Kidney tubule cell (primary cell): ENCODE measurements around the gene WNT2B.

Source experiments
- DNase-seq: peaks from one replicate; pipeline ENCODE4 v3.0.0-alpha.2; 2018; ENCODE audit warnings: low spot score

Gene WNT2B

DNA sequence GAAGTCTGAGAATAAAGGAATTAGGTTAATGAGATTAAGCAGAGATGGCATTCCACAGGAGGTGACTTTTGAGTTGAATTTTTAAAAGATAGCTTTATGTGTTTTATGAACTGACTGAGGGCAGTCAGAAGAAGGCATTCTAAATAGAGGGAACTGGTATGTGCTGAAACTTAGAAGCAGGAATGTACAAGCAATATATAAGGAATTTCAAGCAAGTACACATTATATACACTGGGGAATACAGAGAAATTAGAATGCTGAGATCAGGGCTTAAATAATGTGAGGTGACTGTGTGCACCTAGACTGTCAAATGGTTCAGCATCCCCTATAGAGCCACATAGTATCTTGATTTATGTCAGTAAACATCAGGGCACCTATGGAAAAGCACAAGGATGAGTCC, 19.3 kb downstream of the WNT2B start:
- DNase-seq: no peak

DNA sequence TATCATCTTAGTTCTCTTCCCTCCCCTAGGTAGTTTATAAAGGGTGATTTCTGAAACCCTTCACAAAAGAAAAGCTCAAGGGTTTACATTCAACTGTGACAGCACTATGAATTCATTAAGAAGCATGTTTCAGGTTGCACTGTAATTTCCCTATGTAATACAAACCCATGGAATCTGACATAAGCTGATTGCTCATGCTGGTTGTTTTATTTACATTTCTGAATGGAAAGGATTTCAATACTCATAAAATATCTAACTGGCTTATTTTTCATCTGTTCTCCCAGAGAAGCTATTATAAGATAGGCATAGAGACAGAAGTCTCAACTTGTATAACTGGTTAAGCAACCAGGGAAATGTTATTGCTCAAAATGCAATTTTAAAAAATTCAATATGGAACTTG, 20.5 kb downstream of the WNT2B start:
- DNase-seq: no peak

DNA sequence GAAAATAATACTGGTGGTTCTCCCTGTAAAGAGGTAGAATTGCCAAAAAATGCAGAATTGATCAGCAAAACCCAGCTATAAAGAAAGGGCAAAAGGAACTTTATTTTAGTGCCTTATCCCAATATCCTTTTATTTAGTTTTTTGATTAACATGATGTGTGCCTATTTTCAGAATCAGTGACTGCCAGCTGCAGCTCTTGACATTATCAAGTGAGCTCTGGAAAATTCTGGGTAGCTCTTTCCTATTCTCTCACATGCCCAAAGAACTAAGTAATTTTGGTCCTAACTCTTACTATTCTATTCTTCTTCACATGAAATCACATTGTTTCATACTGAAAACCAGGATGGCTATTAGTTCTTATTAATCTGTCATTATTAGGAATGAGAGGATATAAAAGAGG, 22.1 kb downstream of the WNT2B start:
- DNase-seq: no peak

DNA sequence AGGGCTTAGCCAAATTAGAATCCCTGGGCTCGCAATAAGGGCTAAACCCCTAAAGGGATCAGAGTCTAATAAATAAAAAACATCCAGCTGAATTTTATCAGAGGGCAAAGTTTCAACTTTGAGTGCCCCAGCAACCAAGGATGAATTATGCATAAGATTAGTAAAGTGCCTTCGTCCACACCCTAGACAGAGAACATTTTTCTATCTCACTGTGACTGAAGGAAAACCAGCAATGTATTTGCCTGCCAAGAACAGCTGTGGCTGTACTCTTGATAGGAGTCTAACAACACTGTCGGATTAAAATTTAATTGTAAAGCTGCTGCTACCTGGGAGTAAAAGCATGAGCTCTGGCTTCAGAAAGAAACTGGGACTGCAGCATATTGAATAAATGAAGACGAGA, 23.3 kb downstream of the WNT2B start:
- no peak for DNase-seq

DNA sequence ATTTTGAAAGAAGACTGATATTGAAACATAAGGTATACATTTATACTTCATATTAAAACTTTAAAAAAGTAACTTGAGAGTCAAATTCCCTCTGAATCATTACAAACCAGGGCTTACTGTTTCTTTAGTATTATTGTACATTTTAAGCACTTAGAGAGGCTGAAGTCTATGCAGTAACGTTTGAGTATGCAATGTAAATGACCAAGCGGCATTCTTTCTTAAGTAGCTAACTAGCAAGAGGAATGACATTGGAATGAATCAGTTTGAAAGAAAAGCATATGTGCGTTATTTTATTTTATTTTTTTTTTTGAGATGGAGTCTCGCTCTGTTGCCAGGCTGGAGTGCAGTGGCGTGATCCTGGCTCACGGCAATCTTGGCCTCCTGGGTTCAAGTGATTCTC, 24.3 kb downstream of the WNT2B start:
- DNase-seq: no peak

DNA sequence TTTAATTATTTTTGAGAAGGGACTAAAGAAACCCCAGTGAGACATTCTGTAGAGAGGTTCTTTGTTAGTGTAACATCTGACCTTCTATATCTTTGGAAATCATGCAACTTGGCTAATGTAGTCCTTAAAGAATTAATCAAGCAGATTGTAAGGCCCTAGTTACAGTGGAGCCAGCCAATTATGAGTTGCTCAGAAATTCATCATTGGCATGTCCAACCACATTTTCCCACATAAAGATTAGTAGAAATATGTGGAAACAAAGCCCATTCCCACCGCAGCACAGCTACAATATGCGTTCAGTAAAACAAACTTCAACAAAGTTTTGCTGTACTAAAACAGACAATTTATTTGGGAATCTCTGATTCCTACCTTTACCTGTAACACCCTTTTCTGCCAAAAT, 27.8 kb downstream of the WNT2B start:
- DNase-seq: no peak

DNA sequence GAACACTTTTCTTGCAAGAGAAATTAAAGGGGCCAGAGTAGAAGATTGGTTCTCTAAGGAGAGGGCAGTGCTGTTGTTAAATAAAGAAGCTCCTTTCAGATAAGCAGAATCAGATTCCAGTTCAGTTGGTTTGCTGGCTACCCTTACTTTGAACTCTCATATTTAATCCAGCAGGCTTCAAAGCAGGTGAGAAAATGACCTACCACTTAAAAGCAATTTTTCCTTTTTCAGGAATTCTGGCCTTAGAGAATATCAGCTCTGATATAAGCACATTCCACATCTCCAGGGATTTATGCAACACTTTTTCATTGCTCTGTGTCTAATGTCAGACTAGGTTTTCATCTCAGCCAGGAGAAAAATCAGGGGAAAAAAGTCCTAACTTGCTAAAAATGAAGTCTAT, 28.7 kb downstream of the WNT2B start:
- DNase-seq: no peak

DNA sequence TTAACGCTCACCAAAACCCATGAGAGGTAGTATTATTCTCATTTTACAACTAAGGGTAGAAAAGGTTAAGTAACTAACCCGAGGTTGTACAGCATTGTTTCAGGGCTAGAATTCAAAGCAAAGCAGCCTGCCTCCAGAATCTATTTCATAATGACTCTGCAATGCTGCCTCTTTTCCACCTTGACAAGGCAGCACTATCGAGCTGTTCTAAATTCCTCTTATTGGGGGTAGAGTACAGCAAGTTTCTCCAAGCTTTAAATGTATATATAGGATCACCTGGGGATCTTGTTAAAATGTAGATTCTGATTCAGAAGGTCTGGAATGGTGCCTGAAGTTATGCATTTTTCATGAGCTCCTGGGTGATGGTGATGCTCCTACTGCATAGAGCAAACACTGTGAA, 30.1 kb downstream of the WNT2B start:
- DNase-seq: no peak

DNA sequence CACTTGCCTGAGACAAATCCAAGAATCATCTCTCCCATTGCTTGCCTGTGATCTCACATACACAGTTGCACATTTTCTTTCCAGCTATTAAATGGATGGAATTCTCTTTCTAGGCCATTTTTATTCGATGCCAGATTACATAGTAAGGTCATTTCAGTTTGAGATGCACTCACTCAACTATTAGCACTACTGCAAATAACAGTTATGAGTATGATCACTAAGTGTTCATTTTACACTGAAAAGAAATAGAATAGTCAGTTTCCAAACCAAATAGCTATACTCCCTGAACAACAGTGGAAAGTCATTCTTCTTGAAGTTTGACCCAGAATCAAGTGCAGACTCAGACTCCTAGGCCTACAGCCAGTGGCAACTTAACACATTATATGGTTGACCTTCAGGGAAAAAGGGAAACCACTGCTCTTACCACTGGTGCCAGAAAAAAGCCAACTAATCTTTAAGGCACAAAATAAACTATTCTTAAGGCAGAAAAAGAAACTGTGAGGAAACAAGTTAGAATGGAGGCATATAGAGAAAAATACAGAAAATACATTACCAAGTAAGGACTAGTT, 31.5 kb downstream of the WNT2B start:
- no peak for DNase-seq

DNA sequence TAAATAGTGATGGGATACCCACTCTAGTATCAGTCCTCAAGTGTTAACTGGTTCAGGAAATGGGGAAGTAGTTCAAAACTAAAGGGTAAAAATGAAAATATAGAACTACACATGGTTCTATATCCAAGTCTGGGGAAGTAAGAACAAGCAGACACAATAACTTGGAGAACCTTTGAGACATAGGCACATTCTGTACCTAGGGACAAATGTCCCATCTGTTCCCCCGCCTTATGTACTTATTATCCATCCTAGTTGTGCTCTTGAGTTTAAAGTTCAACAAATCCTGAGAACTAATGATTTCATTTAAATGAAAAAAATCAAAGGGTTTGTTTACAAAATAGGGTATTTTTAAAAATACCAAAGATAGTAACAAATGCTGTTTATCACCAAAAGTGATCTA, 32.5 kb downstream of the WNT2B start:
- no peak for DNase-seq

DNA sequence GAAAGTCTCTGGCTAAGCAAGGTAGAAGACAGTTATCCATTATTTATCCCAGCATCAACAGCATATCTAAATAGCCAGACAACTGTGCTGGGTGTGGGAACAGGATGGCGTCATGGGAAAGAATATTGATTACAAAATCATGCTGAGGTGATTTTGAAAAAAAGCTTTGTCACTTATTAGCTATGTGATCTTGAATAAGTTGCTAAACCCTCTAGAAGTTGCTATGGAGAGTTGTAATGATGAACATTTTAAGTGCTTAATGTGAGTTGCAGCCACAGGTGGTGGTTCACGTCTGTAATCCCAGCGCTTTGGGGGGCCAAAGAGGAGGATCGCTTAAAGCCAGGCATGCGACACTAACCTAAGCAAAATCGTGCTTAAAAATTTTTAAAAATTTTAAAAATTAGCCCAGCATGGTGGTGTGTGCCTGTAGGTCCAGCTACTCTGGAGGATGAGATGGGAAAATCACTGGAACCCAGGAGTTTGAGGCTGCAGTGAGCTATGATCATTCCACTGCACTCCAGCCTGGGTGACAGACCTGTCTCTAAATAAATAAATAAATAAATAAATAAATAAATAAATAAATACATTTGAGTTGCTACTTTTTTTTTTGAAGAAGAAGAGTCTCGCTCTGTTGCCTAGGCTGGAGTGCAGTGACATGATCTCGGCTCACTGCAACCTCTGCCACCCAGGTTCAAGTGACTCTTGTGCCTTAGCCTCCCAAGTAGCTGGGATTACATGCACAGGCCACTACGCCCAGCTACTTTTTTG, 33.6 kb downstream of the WNT2B start:
- DNase-seq: peak; percentile 25

DNA sequence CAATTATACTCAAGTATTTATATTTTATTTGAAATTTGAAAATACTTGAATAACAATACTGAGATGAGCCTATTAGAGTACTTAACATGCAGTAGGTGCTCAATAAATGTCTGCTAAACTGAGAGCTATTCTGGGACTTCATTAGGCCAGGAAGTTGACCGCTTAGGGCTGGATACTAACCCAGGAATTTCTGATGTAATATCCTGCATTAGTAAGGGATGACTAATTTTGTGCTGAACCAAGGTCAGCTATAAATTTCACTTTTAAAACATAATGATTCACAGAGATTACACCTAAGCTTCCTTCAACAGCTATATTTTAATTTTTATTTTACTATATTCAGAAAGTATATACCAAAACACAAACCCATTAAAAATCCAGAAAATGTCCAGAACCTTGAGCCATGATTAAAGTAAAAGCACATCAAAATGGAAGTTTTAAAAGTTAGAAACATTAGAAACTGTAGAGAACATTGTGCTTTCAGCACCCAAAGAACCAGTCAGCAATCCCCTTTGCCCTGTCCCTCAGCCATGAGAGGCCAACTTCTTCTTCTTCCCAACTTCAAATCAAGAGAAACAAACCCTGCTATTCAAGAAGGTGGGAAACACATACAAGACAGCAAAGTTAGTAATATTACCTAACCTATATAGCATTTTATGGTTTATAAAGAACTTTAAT, 35.4 kb downstream of the WNT2B start:
- peak; percentile 95 for DNase-seq

DNA sequence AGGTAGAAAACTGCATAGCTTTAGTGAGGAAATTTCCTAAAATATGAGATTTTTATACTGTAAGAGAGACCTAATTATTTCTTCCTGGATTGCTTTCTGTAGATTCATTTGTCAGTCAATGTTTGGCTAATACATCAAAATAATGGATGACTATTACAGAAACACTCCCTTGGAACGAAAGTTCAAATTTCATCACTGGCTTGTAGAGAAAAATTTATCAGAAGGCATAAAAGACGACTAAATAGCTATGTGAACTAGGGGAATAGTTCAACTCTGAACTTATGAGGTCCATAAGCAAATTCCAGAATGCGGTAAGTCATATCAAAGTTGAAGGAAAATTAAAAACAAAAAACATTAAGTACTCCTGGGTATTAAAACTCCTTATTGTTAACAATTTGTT, 36.0 kb downstream of the WNT2B start:
- DNase-seq: peak; percentile 62

DNA sequence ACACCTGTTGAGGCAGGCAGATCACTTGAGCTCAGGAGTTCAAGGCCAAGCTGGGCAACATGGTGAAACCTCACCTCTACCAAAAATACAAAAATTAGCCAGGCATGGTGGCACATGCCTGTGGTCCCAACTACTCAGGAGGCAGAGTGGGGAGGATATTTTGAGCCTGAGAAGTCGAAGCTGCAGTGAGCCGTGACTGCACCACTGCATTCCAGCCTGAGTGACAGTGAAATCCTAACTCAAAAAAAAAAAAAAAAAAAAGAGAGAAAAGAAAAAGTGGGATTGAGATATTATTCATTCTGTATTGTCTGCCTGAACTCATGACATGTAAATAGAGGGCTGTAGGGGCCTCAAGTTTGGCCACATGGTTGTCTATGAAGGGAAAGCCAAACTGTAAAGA, 37.3 kb downstream of the WNT2B start:
- peak; percentile 93 for DNase-seq

DNA sequence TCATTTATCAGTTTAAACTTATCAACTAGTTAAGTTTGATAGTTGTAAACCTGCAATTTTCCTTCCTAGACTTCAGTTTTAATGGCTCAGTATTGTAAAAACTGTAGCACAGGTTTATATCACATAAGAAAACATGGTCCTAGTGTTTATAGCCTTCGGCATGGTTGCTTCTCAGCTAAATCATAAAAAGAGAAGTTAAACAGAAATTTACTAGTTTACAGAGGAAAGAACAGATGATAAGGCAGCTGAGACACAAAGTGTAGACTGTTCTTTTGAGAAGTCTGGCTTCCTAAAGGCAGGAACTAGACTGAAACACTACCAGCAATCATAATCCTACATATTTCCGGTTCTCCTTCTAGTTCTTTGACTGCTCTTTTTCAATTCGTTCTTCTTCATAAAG, 39.8 kb downstream of the WNT2B start:
- DNase-seq: no peak

DNA sequence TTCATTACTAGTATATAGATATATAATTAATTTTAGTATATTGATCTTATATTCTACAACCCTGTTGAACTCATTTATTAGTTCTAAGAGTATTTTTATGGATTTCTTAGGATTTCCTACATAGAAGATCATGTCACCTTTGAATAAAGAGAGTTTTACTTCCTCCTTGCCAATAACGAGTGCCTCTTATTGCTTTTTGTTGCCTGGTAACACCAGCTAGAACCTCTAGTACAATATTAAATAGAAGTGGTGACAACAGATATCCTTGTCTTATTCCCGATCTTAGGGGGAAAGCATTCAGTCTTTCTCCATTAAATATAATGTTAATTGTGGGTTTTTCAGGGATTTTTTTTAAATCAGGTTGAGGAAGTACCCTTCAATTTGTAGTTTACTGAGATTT, 40.8 kb downstream of the WNT2B start:
- peak; percentile 52 for DNase-seq

DNA sequence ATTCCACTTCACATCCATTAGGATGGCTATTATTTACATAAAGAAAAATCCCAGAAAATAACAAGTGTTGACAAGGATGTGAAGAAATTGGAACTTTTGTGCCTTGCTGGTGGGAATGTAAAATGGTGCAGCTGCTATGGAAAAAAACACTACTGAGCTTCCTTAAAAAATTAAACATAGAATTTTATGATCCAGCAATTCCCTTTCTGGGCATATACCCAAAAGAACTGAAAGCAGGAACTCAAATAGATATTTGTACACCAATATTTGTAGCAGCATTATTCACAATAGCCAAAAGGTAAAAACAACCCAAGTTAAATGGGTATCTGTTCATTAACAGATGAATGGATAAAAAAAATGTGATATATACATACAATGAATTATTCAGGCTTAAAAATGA, 45.6 kb downstream of the WNT2B start:
- DNase-seq: no peak

DNA sequence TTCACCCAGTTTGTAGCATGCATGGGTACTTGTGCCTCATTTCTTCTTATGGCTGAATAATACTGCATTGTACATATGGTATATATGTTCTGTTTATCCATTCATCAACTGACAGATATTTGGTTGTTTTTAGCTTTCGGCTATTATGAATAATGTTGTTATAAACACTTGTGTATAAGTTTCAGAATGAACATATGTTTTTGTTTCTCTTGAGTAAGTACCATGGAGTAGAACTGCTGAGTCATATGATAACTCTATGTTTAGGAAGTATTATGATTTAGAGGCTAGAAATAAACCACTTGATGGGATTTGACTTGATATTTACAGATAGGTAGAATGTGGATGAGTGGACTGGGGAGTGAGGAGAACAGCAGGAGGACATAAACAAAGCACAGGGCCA, 48.6 kb downstream of the WNT2B start:
- DNase-seq: no peak

DNA sequence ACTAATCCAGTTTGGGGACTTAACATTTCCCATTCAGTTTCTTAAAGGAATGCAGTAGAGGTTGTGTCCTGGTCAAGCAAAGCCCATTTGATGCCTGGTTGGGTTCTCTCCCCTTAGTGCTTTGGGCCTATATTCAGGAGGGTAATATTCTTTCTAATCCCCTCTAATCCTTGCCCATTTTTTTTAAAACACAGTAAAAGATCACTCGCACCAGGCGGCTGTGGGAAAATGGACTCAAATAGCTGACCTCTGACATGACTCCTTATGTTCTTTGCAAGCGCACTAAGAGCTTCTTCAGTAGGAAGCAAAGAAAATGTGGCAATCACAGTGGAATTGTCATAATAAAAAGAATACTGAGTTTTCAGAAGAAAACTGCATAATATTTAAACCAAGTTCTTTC, 49.9 kb downstream of the WNT2B start:
- no peak for DNase-seq

DNA sequence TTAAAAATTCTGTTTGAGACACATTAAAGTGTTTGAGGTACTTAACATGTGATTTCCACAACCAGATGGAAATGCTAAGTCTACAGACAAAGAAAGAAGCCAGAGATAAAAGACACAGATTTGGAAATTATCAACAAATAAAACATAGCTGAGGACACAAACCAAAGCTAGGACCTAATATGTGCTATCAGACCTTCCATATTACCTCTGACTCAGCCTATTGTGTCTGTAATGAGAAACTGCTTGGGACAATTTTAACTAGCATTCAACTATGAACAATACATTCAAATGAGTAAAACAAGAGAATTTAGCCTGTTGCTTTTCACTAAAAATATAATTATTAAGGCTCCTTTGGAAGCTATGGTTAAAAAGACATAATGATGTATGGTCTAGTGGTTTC, 54.6 kb downstream of the WNT2B start:
- no peak for DNase-seq

DNA sequence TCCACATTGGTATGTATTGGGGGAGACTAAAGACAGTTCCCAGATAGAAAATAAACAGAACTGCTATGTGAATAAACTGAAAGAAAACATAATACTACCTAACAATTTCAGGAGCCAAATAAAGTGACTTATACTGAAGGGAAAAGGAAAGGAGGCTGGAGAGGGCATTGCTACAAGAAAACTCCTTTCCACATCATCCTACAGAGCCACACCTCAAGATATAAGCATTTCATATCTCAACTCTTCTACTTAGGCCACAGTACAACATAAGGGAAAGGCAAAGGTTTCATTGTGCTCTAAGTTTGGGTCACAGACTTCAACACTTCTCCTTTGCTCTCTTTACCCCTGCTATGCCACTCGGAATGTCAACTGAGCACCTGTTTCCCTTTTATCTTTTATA, 55.3 kb downstream of the WNT2B start:
- DNase-seq: no peak

DNA sequence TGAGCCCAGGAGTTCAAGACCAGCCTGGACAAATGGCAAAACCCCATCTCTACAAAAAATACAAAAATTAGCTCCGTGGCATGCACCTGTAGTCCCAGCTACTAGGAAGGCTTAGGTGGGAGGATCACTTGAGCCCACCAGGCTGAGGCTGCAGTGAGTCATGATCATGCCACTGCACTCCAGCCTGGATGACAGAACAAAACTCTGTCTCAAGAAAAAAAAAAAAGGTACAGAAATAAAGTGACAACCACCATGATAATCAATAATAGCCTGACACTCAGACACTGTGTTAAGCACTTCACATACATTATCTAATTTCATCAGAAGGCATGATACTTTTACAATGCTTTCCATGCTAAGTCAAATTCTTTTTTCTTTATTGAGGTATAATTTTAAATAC, 57.0 kb downstream of the WNT2B start:
- no peak for DNase-seq

DNA sequence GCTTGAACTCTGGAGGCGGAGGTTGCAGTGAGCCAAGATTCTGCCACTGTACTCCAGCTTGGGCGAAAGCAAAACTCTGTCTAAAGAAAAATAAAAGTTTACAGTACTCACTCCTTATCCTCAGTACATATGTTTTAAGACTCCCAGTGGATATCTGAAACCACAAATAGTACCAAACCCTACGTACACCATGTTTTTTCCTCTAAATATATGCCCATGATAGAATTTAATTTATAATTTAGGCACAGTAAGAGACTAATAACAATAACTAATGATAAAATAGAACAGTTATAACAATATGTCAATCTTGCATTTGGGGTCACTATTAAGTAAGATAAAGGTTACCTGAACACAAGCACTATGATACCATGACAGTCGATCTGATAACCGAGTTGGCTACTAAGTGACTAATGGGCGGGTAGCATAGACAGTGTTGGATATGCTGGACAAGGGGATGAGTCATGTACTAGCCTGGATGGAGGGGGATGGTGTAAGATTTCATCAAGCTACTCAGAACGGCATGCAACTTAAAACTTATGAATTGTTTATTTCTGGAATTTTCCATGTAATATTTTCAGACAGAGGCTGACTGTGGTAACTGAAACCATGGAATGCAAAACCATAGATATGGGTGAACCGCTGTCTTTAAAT, 66.5 kb downstream of the WNT2B start:
- peak; percentile 38 for DNase-seq
